Measurements from ENCODE around the gene CRYL1. TPM values are rescaled to one million over a fixed set of nuclear protein-coding genes. Genes with fewer than 3 reads are reported as not detected.

CRYL1 gene
- polyA plus RNA-seq, 1 of the 3 experiments (the other 2 are of a cell fraction), result 34.8 TPM

- TF ChIP-seq, protein P1, sequence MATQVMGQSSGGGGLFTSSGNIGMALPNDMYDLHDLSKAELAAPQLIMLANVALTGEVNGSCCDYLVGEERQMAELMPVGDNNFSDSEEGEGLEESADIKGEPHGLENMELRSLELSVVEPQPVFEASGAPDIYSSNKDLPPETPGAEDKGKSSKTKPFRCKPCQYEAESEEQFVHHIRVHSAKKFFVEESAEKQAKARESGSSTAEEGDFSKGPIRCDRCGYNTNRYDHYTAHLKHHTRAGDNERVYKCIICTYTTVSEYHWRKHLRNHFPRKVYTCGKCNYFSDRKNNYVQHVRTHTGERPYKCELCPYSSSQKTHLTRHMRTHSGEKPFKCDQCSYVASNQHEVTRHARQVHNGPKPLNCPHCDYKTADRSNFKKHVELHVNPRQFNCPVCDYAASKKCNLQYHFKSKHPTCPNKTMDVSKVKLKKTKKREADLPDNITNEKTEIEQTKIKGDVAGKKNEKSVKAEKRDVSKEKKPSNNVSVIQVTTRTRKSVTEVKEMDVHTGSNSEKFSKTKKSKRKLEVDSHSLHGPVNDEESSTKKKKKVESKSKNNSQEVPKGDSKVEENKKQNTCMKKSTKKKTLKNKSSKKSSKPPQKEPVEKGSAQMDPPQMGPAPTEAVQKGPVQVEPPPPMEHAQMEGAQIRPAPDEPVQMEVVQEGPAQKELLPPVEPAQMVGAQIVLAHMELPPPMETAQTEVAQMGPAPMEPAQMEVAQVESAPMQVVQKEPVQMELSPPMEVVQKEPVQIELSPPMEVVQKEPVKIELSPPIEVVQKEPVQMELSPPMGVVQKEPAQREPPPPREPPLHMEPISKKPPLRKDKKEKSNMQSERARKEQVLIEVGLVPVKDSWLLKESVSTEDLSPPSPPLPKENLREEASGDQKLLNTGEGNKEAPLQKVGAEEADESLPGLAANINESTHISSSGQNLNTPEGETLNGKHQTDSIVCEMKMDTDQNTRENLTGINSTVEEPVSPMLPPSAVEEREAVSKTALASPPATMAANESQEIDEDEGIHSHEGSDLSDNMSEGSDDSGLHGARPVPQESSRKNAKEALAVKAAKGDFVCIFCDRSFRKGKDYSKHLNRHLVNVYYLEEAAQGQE (IDR thresholded peaks at IDR 0.05; ENCODE audit: low read depth, low read length), result no peak
- TF ChIP-seq SIN3A (IDR thresholded peaks at IDR 0.05; ENCODE audit: borderline replicate concordance, low read depth, low read length) (no peak), NFIC (IDR thresholded peaks at IDR 0.05; ENCODE audit: borderline replicate concordance) (no peak)
Observed at GRCh38 chr13:20399515-20399914, 126.1 kb downstream of the CRYL1 start (continued).

DNA sequence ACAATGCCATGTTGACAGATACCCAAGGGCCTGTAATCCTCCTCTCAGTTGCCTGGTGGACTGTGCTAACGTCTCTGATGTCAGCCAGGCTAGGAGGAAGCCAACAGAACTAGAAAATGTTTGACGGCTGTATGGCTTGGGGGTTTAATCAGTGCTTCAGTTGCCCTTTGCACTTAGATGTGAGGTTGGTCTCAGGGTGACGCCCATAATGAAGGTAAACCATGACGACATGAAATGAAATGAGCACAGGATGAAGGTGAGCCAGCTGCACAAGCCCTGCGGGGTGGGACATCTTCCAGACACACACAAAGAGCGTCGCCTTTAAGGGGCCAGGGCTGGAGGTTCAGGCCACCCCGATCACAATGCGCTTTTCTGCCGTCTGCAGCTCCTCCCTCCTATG is 127.2 kb downstream of the CRYL1 start:
- DNase-seq, result no peak
- Histone ChIP-seq H3K36me3 (replicated peaks in 1 of 2; ENCODE audit: control insufficient read depth in 1 of 2, insufficient read depth in 2 of 2, low read length in 1 of 2) (no peaks in the 10 kb centered on the region), H3K4me2 (no peak overlapping the region), H4K20me1 (ENCODE audit: insufficient read depth) (no peaks in the 10 kb centered on the region), H3K9me2 (no peaks in the 10 kb centered on the region), H3K4me1 (ENCODE audit: control insufficient read depth in 1 of 2, insufficient read depth in 2 of 2, low read depth in 1 of 2, low read length in 1 of 2) (peaks cover 0 to 9% of the 10 kb centered on the region in 2 experiments; a peak in 1 of 4 replicates), H2AFZ (ENCODE audit: low read depth) (no peak overlapping the region), H3F3A (replicated peaks; ENCODE audit: insufficient read depth) (peaks cover 8% of the 10 kb centered on the region), H3K27ac (ENCODE audit: low read depth in 2 of 2, low read length in 1 of 2) (no peak overlapping the region), H3K9me3 (no peaks in the 10 kb centered on the region), H3K4me3 (ENCODE audit: low read depth in 2 of 2, low read length in 1 of 2) (no peak overlapping the region), H3K79me2 (ENCODE audit: insufficient read depth) (no peaks in the 10 kb centered on the region), H3K27me3 (ENCODE audit: insufficient read depth) (no peaks in the 10 kb centered on the region), H3K9ac (no peak overlapping the region)
- no peak for TF ChIP-seq SMC3 (IDR thresholded peaks at IDR 0.05; ENCODE audit: low read depth, low read length)
- no peak for TF ChIP-seq RCOR1 (IDR thresholded peaks at IDR 0.05; ENCODE audit: low read length)
- TF ChIP-seq FOSL2 (IDR thresholded peaks at IDR 0.05; ENCODE audit: borderline replicate concordance, low read depth), result no peak
- no peak for TF ChIP-seq RAD21 (IDR thresholded peaks at IDR 0.05; ENCODE audit: low read length)
- TF ChIP-seq YY1 (IDR thresholded peaks at IDR 0.05; ENCODE audit: low read depth), result no peak
- no peak for TF ChIP-seq FOXM1 (IDR thresholded peaks at IDR 0.05; ENCODE audit: low read depth)
- TF ChIP-seq NRF1 (IDR thresholded peaks at IDR 0.05; ENCODE audit: low read depth, low read length), result no peak
- no peak for TF ChIP-seq MEF2A (IDR thresholded peaks at IDR 0.05; ENCODE audit: borderline replicate concordance, low read depth)
- no peak for TF ChIP-seq RXRA (IDR thresholded peaks at IDR 0.05; ENCODE audit: borderline replicate concordance, low read depth)
- TF ChIP-seq, protein P1 (IDR thresholded peaks at IDR 0.05; ENCODE audit: low read depth, low read length), result no peak
- TF ChIP-seq EP300 (IDR thresholded peaks at IDR 0.05; ENCODE audit: borderline replicate concordance in 1 of 2, low read depth in 1 of 2, low read length in 1 of 2), result no peak
- TF ChIP-seq, protein P2, sequence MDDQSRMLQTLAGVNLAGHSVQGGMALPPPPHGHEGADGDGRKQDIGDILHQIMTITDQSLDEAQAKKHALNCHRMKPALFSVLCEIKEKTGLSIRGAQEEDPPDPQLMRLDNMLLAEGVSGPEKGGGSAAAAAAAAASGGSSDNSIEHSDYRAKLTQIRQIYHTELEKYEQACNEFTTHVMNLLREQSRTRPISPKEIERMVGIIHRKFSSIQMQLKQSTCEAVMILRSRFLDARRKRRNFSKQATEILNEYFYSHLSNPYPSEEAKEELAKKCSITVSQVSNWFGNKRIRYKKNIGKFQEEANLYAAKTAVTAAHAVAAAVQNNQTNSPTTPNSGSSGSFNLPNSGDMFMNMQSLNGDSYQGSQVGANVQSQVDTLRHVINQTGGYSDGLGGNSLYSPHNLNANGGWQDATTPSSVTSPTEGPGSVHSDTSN (IDR thresholded peaks at IDR 0.05), result no peak
- TF ChIP-seq MAX (IDR thresholded peaks at IDR 0.05; ENCODE audit: low read depth), result no peak
- no peak for TF ChIP-seq TAF1 (IDR thresholded peaks at IDR 0.05; ENCODE audit: borderline replicate concordance, low read depth, low read length)
- no peak for TF ChIP-seq ELF1 (IDR thresholded peaks at IDR 0.05)
- TF ChIP-seq JUND (IDR thresholded peaks at IDR 0.05), result no peak
- no peak for TF ChIP-seq SIN3A (IDR thresholded peaks at IDR 0.05; ENCODE audit: borderline replicate concordance, low read depth, low read length)
- no peak for TF ChIP-seq IRF3 (IDR thresholded peaks at IDR 0.05; ENCODE audit: low read depth, low read length)
- ChIA-PET CTCF (no interaction called here), POLR2A (no interaction called here)
- 33% methylated on average over 10 of the region's 10 CpGs for WGBS (ENCODE audit: low lambda C conversion rate)

Data from SK-N-SH (cell line).